Mesendoderm (in vitro differentiated cells): ENCODE results near the gene MYO10.
A peak's percentile ranks its signal among the peaks of the same experiment; 100 is the strongest.

Experiments used
- DNase-seq: peaks from one replicate; pipeline ENCODE4 v3.0.0; 2013
- H2AK5ac ChIP-seq: 2 replicates; pipeline ENCODE4 v1.6.1; 2013; ENCODE audit warnings: low read length, inconsistent platforms
- H2BK120ac ChIP-seq: 2 replicates; pipeline ENCODE4 v1.6.1; 2013; ENCODE audit warnings: low read depth, mild to moderate bottlenecking, low read length, moderate library complexity, mixed read lengths
- H2BK15ac ChIP-seq: replicated peaks from 2 replicates; pipeline ENCODE4 v1.6.1; 2013; ENCODE audit warnings: low read depth, mild to moderate bottlenecking, moderate library complexity
- H2BK5ac ChIP-seq: 2 replicates; pipeline ENCODE4 v1.6.1; 2013; ENCODE audit warnings: low read length, inconsistent platforms
- H3K18ac ChIP-seq: 2 replicates; pipeline ENCODE4 v1.6.1; 2013; ENCODE audit warnings: mild to moderate bottlenecking, low read length, mixed read lengths
- H3K23ac ChIP-seq: one replicate; pipeline ENCODE4 v1.6.1; 2013; ENCODE audit warnings: low read length
- H3K27ac ChIP-seq: 2 replicates; pipeline ENCODE4 v1.5.1; 2013; ENCODE audit warnings: low read depth, mild to moderate bottlenecking, inconsistent platforms, low read length, moderate library complexity
- H3K27me3 ChIP-seq: 2 replicates; pipeline ENCODE4 v1.6.1; 2013; ENCODE audit warnings: low read length, control low read depth, mild to moderate bottlenecking, inconsistent platforms; ENCODE audit not compliant: insufficient read depth, poor library complexity
- H3K36me3 ChIP-seq: 2 replicates; pipeline ENCODE4 v1.6.1; 2013; ENCODE audit warnings: low read length, inconsistent platforms; ENCODE audit not compliant: control insufficient read depth, insufficient read depth
- H3K4ac ChIP-seq: one replicate; pipeline ENCODE4 v1.6.1; 2013; ENCODE audit warnings: low read depth, mild to moderate bottlenecking, low read length, moderate library complexity
- H3K4me1 ChIP-seq: 2 replicates; pipeline ENCODE4 v1.6.1; 2013; ENCODE audit warnings: low read depth, low read length, inconsistent platforms; ENCODE audit not compliant: control insufficient read depth
- H3K4me2 ChIP-seq: 2 replicates; pipeline ENCODE4 v1.6.1; 2013; ENCODE audit warnings: low read length
- H3K4me3 ChIP-seq: 2 replicates; pipeline ENCODE4 v1.5.1; 2013; ENCODE audit warnings: mild to moderate bottlenecking, low read length
- H3K56ac ChIP-seq: one replicate; pipeline ENCODE4 v1.6.1; 2013; ENCODE audit warnings: low read length
- H3K79me1 ChIP-seq: 2 replicates; pipeline ENCODE4 v1.6.1; 2013; ENCODE audit warnings: low read length, inconsistent platforms
- H3K79me2 ChIP-seq: 2 replicates; pipeline ENCODE4 v1.6.1; 2013; ENCODE audit warnings: mild to moderate bottlenecking, low read length; ENCODE audit not compliant: control insufficient read depth, insufficient read depth
- H3K9ac ChIP-seq: 2 replicates; pipeline ENCODE4 v1.6.1; 2013; ENCODE audit warnings: low read length, inconsistent platforms
- H4K5ac ChIP-seq: one replicate; pipeline ENCODE4 v1.6.1; 2013; ENCODE audit warnings: low read length
- H4K8ac ChIP-seq: one replicate; pipeline ENCODE4 v1.6.1; 2013; ENCODE audit warnings: low read depth, mild to moderate bottlenecking, control low read depth, low read length, moderate library complexity
- WGBS: extraction: QIAGEN DNeasy Blood & Tissue Kit; methylation state at CpG from one replicate; pipeline ENCODE4 v1.1.7; 2013; ENCODE audit warnings: low lambda C conversion rate, missing lambda C conversion rate; ENCODE audit not compliant: insufficient coverage; ENCODE audit errors: extremely low coverage; 5-methylcytosine and 5-hydroxymethylcytosine counted together

MYO10 gene

GRCh38 chr5:16791904-16792597, 144.0 kb downstream of the MYO10 start:
- Histone ChIP-seq H2BK15ac (no peak overlapping the region), H3K56ac (no peak overlapping the region), H2AK5ac (no peak overlapping the region), H4K8ac (no peak overlapping the region), H3K79me2 (no peaks in the 10 kb centered on the region), H3K4me2 (no peak overlapping the region), H3K23ac (no peak overlapping the region), H3K27me3 (no peaks in the 10 kb centered on the region), H3K9ac (no peak overlapping the region), H3K27ac (no peak overlapping the region), H4K5ac (no peak overlapping the region), H3K79me1 (no peaks in the 10 kb centered on the region), H3K4ac (no peak overlapping the region), H3K4me3 (no peak overlapping the region), H3K4me1 (no peaks in the 10 kb centered on the region), H3K36me3 (no peaks in the 10 kb centered on the region), H2BK120ac (no peak overlapping the region), H3K18ac (no peak overlapping the region), H2BK5ac (no peak overlapping the region)
- no peak for DNase-seq
- no CpG with 5 or more reads among the region's 10 CpGs for WGBS

- Histone ChIP-seq H3K4me3 (no peak overlapping the region), H4K8ac (no peak overlapping the region), H3K18ac (no peak overlapping the region), H4K5ac (no peak overlapping the region), H2BK5ac (no peak overlapping the region), H2BK120ac (no peak overlapping the region), H3K56ac (no peak overlapping the region), H3K4ac (no peak overlapping the region), H3K27me3 (no peaks in the 10 kb centered on the region), H3K4me2 (no peak overlapping the region), H3K9ac (no peak overlapping the region), H3K79me2 (no peaks in the 10 kb centered on the region), H2AK5ac (no peak overlapping the region), H3K27ac (no peak overlapping the region), H2BK15ac (no peak overlapping the region), H3K23ac (no peak overlapping the region), H3K4me1 (no peaks in the 10 kb centered on the region), H3K79me1 (no peaks in the 10 kb centered on the region), H3K36me3 (no peaks in the 10 kb centered on the region)
- DNase-seq: peak; percentile 48
- no CpG with 5 or more reads among the region's 6 CpGs for WGBS
Measured at GRCh38 chr5:16791036-16791705, 144.9 kb downstream of the MYO10 start.

GRCh38 chr5:16788957-16789356, 147.1 kb downstream of the MYO10 start:
- H3K79me1 ChIP-seq: no peaks in the 10 kb centered on the region
- no peak overlapping the region for H3K4me3 ChIP-seq
- no peak overlapping the region for H2BK5ac ChIP-seq
- H2BK15ac ChIP-seq: no peak overlapping the region
- no peak overlapping the region for H2AK5ac ChIP-seq
- no peak overlapping the region for H3K4ac ChIP-seq
- no peaks in the 10 kb centered on the region for H3K27me3 ChIP-seq
- no peak overlapping the region for H3K23ac ChIP-seq
- H4K5ac ChIP-seq: no peak overlapping the region
- H4K8ac ChIP-seq: no peak overlapping the region
- H3K27ac ChIP-seq: no peak overlapping the region
- H3K4me1 ChIP-seq: no peaks in the 10 kb centered on the region
- no peaks in the 10 kb centered on the region for H3K79me2 ChIP-seq
- no peak overlapping the region for H3K56ac ChIP-seq
- no peaks in the 10 kb centered on the region for H3K36me3 ChIP-seq
- no CpG with 5 or more reads among the region's 5 CpGs for WGBS
- no peak overlapping the region for H3K4me2 ChIP-seq
- H3K9ac ChIP-seq: no peak overlapping the region
- H2BK120ac ChIP-seq: no peak overlapping the region
- H3K18ac ChIP-seq: no peak overlapping the region
- DNase-seq: no peak

GRCh38 chr5:16787278-16787677, 148.8 kb downstream of the MYO10 start:
- H3K27ac ChIP-seq: no peak overlapping the region
- no peak overlapping the region for H3K4me3 ChIP-seq
- no peaks in the 10 kb centered on the region for H3K79me2 ChIP-seq
- no peak for DNase-seq
- H4K8ac ChIP-seq: no peak overlapping the region
- H3K9ac ChIP-seq: no peak overlapping the region
- no peak overlapping the region for H4K5ac ChIP-seq
- no peak overlapping the region for H2BK15ac ChIP-seq
- no peaks in the 10 kb centered on the region for H3K27me3 ChIP-seq
- H2BK120ac ChIP-seq: no peak overlapping the region
- no peak overlapping the region for H2AK5ac ChIP-seq
- WGBS: no CpG with 5 or more reads among the region's 2 CpGs
- H3K18ac ChIP-seq: no peak overlapping the region
- H2BK5ac ChIP-seq: no peak overlapping the region
- H3K79me1 ChIP-seq: no peaks in the 10 kb centered on the region
- H3K23ac ChIP-seq: no peak overlapping the region
- no peaks in the 10 kb centered on the region for H3K4me1 ChIP-seq
- H3K36me3 ChIP-seq: no peaks in the 10 kb centered on the region
- H3K4ac ChIP-seq: no peak overlapping the region
- H3K56ac ChIP-seq: no peak overlapping the region
- no peak overlapping the region for H3K4me2 ChIP-seq

GRCh38 chr5:16784843-16785791, 151.0 kb downstream of the MYO10 start:
- no CpG with 5 or more reads among the region's 26 CpGs for WGBS
- H2AK5ac ChIP-seq: no peak overlapping the region
- no peak for DNase-seq

More at GRCh38 chr5:16784843-16785791, 151.0 kb downstream of the MYO10 start:
- Histone ChIP-seq H4K5ac (no peak overlapping the region), H2BK5ac (no peak overlapping the region), H3K4me2 (no peak overlapping the region), H2BK120ac (no peak overlapping the region), H2BK15ac (no peak overlapping the region), H3K56ac (no peak overlapping the region), H3K4me3 (no peak overlapping the region), H3K79me1 (no peaks in the 10 kb centered on the region), H3K23ac (no peak overlapping the region), H3K9ac (no peak overlapping the region), H3K27ac (no peak overlapping the region), H3K36me3 (no peaks in the 10 kb centered on the region), H3K79me2 (no peaks in the 10 kb centered on the region), H4K8ac (no peak overlapping the region), H3K4me1 (no peaks in the 10 kb centered on the region), H3K18ac (no peak overlapping the region), H3K4ac (no peak overlapping the region), H3K27me3 (no peaks in the 10 kb centered on the region)
